ENCODE data around the gene HADHA. TPM values are rescaled to one million over a fixed set of nuclear protein-coding genes. Genes with fewer than 3 reads are reported as not detected.
"Not testable (repeated sequence)": the region's sequence is repeated elsewhere in the genome, so short reads cannot be mapped to it uniquely, and the experiment has no call there.

Gene HADHA
- total RNA-seq, 1 experiment from 2014 or later, result 218 TPM

DNA sequence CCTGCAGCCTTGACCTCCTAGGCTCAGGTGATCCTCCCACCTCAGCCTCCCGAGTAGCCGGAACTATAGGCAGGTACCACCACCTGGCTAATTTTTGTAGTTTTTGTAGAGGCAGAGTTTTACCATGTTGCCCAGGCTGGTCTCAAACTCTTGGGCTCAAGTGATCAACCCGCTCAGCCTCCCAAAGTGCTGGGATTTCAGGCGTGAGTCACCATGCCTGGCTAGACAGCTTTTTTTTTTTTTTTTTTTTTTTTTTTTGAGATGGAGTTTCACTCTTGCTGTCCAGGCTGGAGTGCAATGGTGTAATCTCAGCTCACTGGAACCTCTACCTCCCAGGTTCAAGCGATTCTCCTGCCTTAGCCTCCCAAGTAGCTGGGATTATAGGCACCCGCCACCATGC lies 77.9 kb downstream of the HADHA start:
- in situ Hi-C loops (cut with HindIII; ENCODE audit: low pct_unique_long_range_greater_than_20kb, low sequenced_read_pairs); DNase-seq (ENCODE audit: low read depth): not testable (repeated sequence)

DNA sequence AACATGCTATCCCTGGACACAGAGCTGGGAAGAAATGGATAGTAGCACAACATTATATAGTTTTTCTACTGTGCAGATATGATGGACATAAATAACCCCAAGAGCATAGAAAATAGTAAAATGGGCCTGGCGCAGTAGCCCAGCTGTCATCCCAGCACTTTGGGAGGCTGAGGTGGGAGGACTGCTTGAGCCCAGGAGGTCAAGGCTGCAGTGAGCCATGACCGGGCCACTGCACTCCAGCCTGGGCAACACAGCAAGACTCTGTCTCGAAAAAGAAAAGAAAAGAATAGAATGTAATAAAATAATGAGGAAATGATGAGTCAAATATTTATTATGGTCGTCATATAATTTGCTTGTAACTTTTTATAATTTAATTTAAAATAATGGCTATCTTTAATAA lies 79.0 kb downstream of the HADHA start:
- in situ Hi-C loops (cut with HindIII; ENCODE audit: low pct_unique_long_range_greater_than_20kb, low sequenced_read_pairs), result no loop called here
- DNase-seq (ENCODE audit: low read depth), result no peak

DNA sequence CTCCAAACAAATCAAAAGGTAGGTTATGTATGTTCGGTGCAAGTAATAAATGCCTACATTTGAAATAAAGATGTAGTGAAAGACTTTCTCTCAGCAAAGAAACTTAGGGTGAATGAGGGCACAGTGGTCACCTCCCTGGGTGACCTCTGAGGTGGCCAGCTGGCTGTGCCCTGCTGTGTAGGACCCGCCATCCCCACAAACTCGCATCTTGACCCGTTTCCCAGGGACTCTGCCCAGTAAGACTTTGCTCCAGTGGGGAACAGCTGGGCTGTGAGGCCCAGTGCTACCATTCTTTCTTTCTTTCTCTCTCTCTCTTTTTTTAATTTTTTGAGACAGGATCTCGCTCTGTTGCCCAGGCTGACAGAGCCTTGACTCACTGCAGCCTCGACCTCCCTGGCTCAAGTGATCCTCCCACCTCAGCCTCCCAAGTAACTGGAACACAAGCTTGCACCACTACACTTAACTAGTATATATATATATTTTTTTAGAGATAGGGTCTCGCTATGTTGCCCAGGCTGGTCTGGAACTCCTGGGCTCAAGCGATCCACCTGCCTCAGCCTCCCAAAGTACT lies 79.7 kb downstream of the HADHA start:
- in situ Hi-C loops (cut with HindIII; ENCODE audit: low pct_unique_long_range_greater_than_20kb, low sequenced_read_pairs), result no loop called here
- DNase-seq (ENCODE audit: low read depth), result no peak

DNA sequence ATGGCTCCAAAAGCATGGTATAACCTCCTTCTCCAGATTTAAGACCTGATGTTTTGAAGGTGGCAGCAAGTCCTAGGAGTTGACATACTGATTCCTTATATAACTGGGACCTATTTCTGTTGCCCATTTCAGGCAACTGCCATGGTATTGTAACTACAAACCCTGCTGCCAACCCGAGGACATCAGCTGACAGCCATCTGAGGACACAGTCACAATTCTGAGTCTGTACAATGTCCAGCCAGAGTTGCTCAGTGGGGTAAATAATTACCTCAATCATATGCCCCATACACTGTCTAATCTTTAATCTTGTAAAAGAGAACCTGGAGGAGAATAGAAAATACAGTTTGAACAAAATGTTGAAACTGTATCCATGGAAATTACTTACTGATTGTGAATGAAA lies 80.2 kb downstream of the HADHA start:
- DNase-seq (ENCODE audit: low read depth), result no peak
- in situ Hi-C loops (cut with HindIII; ENCODE audit: low pct_unique_long_range_greater_than_20kb, low sequenced_read_pairs), result no loop called here

DNA sequence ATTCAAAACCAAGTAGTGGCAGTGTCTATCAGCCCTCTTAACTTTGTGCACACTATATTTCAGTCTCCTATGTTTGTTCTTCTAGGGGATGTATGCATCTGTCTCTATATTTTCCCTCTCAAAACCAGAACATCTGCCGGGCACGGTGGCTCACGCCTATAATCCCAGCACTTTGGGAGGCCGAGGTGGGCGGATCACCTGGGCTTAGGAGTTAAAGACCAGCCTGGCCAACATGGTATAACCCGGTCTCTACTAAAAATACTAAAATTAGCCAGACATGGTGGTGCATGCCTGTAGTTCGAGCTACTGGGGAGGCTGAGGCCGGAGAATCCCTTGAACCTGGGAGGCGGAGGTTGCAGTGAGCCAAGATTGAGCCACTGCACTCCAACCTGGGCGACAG lies 81.5 kb downstream of the HADHA start:
- no peak for DNase-seq (ENCODE audit: low read depth)
- in situ Hi-C loops (cut with HindIII; ENCODE audit: low pct_unique_long_range_greater_than_20kb, low sequenced_read_pairs), result no loop called here

DNA sequence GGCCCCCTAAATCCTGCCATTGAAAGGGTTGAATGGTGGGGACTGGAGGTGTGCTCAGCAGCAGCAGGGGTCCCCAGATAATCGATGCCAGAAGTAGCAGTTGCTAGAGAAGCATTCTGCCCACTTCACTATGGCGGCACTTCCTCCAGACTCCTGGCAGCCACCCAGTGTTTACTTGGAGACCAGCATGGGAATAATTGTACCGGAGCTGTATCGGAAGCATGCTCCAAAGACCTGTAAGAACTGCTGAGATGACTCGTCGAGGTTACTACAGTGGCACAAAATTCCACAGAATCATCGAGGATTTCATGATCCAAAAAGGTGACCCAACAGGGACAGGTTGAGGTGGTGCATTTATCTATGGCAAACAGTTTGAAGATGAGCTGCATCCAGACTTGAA lies 82.5 kb downstream of the HADHA start:
- in situ Hi-C loops (cut with HindIII; ENCODE audit: low pct_unique_long_range_greater_than_20kb, low sequenced_read_pairs), result no loop called here

DNA sequence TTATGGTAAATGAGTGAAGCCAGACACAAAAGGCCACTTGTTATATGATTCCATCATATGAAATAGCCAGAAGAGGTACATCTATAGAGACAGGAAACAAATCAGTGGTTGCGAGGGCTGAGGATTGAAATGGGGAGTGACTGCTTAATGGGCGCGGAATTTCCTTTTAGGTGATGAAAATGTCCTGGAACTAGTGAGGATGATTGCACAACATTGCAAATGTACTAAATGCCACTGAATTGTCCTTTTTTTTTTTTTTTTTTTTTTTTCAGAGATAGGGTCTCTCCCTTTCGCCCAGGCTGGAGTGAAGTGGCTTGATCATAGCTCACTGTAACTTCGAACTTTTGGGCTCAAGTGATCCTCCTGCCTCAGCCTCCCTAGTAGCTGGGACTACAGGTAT lies 86.9 kb downstream of the HADHA start:
- in situ Hi-C loops (cut with HindIII; ENCODE audit: low pct_unique_long_range_greater_than_20kb, low sequenced_read_pairs), result no loop called here
- DNase-seq (ENCODE audit: low read depth), result no peak

More for the DNA sequence above, 82.5 kb downstream of the HADHA start:
- DNase-seq (ENCODE audit: low read depth), result no peak

DNA sequence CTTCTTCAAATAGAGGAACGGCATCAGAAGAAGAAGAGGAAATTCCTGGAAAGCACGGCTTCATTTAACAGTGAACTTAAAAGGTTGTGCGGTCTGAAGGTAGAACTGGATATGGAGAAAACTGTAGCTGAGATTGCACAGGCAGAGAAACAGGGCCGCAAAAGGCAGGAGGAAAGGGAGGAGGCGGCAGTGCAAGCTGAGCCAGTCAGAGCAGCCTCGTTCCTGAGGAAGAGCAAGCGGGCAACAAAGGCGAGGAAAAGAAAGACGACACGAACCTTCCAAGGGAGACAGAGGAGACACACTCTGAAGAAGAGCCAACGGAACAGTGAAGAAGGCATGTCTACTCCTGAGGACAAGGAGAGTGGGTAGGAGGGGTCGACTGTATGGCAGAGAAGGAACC lies 94.2 kb downstream of the HADHA start:
- in situ Hi-C loops (cut with HindIII; ENCODE audit: low pct_unique_long_range_greater_than_20kb, low sequenced_read_pairs), result no loop called here
- no peak for DNase-seq (ENCODE audit: low read depth)

DNA sequence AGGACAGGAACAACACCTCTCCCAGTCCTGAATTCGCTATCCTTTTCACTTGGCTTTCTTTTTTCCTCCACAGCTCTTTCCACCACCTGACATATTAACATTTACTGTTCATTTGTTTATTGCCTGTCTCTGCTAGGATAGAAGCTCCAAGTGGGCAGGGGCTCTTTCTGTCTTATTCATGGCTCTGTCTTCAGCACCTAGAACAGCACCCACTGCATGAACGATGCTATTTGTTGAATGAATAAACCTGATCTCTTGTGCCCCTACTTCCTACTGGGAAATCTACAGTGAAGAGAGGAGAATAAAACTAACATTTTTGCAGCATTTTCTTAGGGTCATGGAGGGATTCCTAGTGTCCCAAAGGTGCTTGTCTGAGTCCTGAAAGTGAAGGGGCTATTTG lies 95.9 kb downstream of the HADHA start:
- in situ Hi-C loops (cut with HindIII; ENCODE audit: low pct_unique_long_range_greater_than_20kb, low sequenced_read_pairs), result no loop called here
- no peak for DNase-seq (ENCODE audit: low read depth)

DNA sequence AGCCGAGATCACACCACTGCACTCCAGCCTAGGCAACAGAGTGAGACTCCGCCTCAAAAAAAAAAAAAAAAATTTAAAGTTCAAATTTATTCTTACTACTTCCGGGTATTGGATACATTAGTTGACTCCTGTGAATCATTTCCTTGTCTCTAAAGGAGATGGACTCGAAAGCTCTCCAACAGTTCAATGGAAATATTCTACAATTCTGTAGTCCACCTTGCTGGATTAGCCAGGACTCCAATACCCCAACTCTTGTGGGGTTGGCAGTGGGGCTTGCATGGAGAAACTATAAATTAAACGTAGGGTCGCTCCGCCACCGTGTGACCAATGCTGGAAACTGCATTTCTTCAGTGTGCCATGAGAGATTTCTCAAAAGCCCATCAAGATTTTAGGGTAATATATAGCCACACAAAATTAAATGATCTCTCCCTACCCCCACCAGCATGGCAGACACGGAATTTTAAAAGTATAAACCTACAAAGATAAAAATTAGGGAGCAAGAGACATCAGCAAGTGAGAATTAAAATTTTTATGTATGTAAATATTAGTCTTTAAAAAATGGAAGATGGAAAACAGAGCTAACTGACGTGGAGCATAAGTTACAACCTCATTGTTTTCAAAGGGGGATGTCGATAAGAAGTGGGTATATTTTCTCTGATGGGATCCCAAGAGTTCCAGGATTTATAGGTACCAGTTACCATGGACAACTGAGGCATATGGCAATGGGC lies 99.3 kb downstream of the HADHA start:
- DNase-seq (ENCODE audit: low read depth), result peak; percentile 75
- in situ Hi-C loops (cut with HindIII; ENCODE audit: low pct_unique_long_range_greater_than_20kb, low sequenced_read_pairs), result no loop called here

DNA sequence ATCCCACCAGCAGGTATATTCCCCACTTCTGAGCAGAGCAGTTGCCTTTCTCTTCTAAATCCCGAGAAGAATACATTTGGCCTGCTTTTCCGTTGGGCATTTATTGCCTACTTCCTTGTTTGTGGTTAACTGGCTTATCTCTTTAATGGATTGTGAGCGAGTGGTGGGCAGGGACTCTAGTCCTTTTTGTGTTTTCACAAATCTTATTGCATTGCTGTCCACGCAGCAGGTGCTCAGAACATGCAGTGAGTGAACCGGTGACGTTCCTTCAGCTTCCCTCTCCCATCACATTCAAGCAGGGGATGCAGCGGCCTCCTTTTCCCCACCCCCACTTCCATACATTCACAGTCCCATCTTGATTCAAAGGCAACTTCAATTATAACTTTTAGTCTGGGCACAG lies 100.4 kb downstream of the HADHA start:
- in situ Hi-C loops (cut with HindIII; ENCODE audit: low pct_unique_long_range_greater_than_20kb, low sequenced_read_pairs), result no loop called here
- DNase-seq (ENCODE audit: low read depth), result peak; percentile 75

DNA sequence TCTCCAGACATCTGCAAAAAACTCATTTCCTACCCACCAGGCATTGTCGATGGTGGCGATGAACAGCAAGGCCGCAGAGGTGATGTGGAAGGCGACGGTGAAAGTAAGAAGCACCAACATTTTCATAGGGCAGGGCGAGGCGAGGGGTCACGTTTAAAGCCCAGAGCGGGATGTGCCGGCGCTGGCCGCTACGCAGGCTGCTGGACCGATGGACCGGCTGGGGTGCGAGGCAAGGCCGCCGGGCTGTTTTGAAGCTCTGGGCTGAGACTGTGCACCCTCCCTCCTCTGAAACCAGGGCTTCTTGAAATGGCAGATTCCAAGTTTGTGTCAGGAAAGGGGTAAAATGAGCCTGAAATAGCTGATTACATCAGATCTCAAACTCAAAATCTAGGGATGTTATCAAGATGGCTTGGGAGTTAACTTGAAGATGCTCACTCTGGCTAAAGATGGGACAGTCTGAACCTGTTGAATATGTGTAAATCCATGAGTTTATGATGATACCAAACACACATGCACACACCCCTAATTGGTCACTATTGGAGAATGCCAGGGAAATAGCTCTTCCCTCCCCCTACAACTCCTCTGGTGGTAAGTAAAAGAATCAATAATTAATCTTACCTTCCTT lies 103.2 kb downstream of the HADHA start:
- in situ Hi-C loops (cut with HindIII; ENCODE audit: low pct_unique_long_range_greater_than_20kb, low sequenced_read_pairs), result no loop called here
- DNase-seq (ENCODE audit: low read depth), result no peak

Other genes with a start within 250 kb of the HADHA start
- 183 and 214 TPM in 2 replicates for gene RAB10, start 210.5 kb downstream of the HADHA start, total RNA-seq (2014; rRNA removed; shearing (Covaris generic); ENCODE audit: low replicate concordance)
- 3.0 and 3.6 TPM in 2 replicates for gene GAREM2, start 71.5 kb downstream of the HADHA start, total RNA-seq (2014; rRNA removed; shearing (Covaris generic); ENCODE audit: low replicate concordance)
- 14.7 and 30.8 TPM in 2 replicates for gene HADHB, start 307 bp upstream of the HADHA start, total RNA-seq (2014; rRNA removed; shearing (Covaris generic); ENCODE audit: low replicate concordance)
- 15.3 and 19.0 TPM in 2 replicates for gene SELENOI, start 101.5 kb upstream of the HADHA start, total RNA-seq (2014; rRNA removed; shearing (Covaris generic); ENCODE audit: low replicate concordance)
- gene ADGRF3, start 102.2 kb upstream of the HADHA start, total RNA-seq (2014; rRNA removed; shearing (Covaris generic); ENCODE audit: low replicate concordance), result 0.23 and 0.68 TPM in 2 replicates
- 0.20 TPM in 1 of 2 replicates, not detected in the other for gene DRC1, start 157.3 kb upstream of the HADHA start, total RNA-seq (2014; rRNA removed; shearing (Covaris generic); ENCODE audit: low replicate concordance)
- gene OTOF, start 233.5 kb upstream of the HADHA start, total RNA-seq (2014; rRNA removed; shearing (Covaris generic); ENCODE audit: low replicate concordance), result not detected in 2 replicates

Data from Caki2 (cell line).